ENCODE results near the gene LRBA. TPM values are rescaled to one million over a fixed set of nuclear protein-coding genes. Genes with fewer than 3 reads are reported as not detected.

The LRBA gene
- total and polyA plus RNA-seq, 2 of the 4 experiments (the other 2 are of a cell fraction): 10.2 to 51.6 TPM

- Histone ChIP-seq H4K5ac (ENCODE audit: low read depth, low read length) (no peak overlapping the region), H3K18ac (ENCODE audit: low read depth, low read length) (no peak overlapping the region), H3K23ac (ENCODE audit: low read depth, low read length) (no peak overlapping the region), H3K4me2 (ENCODE audit: low read depth, low read length) (no peak overlapping the region), H2BK20ac (ENCODE audit: low read depth, low read length) (no peak overlapping the region), H2AK9ac (replicated peaks; ENCODE audit: low read depth, low read length, poor library complexity) (no peak overlapping the region), H2AK5ac (ENCODE audit: low read depth, low read length) (no peak overlapping the region), H3K4ac (ENCODE audit: low read depth, low read length) (no peak overlapping the region), H3K9me3 (ENCODE audit: control insufficient read depth, insufficient read depth, low read length) (no peaks in the 10 kb centered on the region), H3K9ac (ENCODE audit: low read depth, low read length) (no peak overlapping the region), H2BK15ac (ENCODE audit: low read depth, low read length) (no peak overlapping the region), H3K27ac (ENCODE audit: insufficient read depth, low read length) (no peak overlapping the region), H3K4me3 (ENCODE audit: insufficient read depth, low read depth, low read length) (no peak overlapping the region), H3K14ac (replicated peaks; ENCODE audit: low read depth, low read length) (no peak overlapping the region), H3K56ac (ENCODE audit: extremely low read depth, insufficient read depth, low read length) (no peak overlapping the region), H4K20me1 (ENCODE audit: insufficient read depth, low read length) (no peaks in the 10 kb centered on the region), H2AFZ (replicated peaks; ENCODE audit: low read length, poor library complexity) (no peak overlapping the region), H3K79me1 (ENCODE audit: low read depth in 1 of 2, low read length in 2 of 2) (no peaks in the 10 kb centered on the region), H4K8ac (ENCODE audit: low read depth in 2 of 2, low read length in 2 of 2) (no peak overlapping the region), H3K9me1 (ENCODE audit: insufficient read depth, low read length) (peaks cover 2% of the 10 kb centered on the region; the same call in 1 of the 2 replicates), H2BK120ac (ENCODE audit: low read depth, low read length) (no peak overlapping the region), H3K4me1 (ENCODE audit: control insufficient read depth, insufficient read depth, low read length) (peaks cover 3% of the 10 kb centered on the region), H2BK5ac (ENCODE audit: low read depth, low read length, poor library complexity, severe bottlenecking) (no peak overlapping the region), H3K27me3 (ENCODE audit: control insufficient read depth, insufficient read depth, low read length) (no peaks in the 10 kb centered on the region), H3K36me3 (ENCODE audit: control insufficient read depth, insufficient read depth, low read length) (no peaks in the 10 kb centered on the region), H4K91ac (ENCODE audit: insufficient read depth, low read depth, low read length) (no peak overlapping the region)
- POLR2A ChIA-PET (ENCODE audit: unreplicated experiment): no interaction called here
- intact Hi-C loops (cut with micrococcal nuclease): no loop called here
- no CpG with 5 or more reads among the region's 1 CpG for WGBS, 2 experiments (ENCODE audit: extremely low coverage in 2 of 2, insufficient read length in 1 of 2)
- peak; percentile 82 for TF ChIP-seq CEBPB (IDR thresholded peaks at IDR 0.05; ENCODE audit: low read depth, low read length)
- TF ChIP-seq RFX5 (IDR thresholded peaks at IDR 0.05; ENCODE audit: low read depth, low read length): no peak
- ATAC-seq (ENCODE audit: low read depth): no peak
- in situ Hi-C loops (cut with MboI; ENCODE audit: low sequenced_read_pairs): no loop called here
- dilution Hi-C loops (cut with HindIII; ENCODE audit: low sequenced_read_pairs, unreplicated experiment): no loop called here
- no TSS peak for BruUV-seq (replicated peaks)
- no peak for DNase-seq
- CTCF ChIA-PET: no interaction called here
Observed at GRCh38 chr4:150515135-150515534, 499.9 kb downstream of the LRBA start.
